Stimulated activated CD4-positive, alpha-beta T cell treated with anti-CD3 and anti-CD28 coated beads, Interleukin-1b, Interleukin-23, amount 100 ng/mL, for 1 hour (primary cell): ENCODE measurements around the gene ZFPM1.
"Not testable (repeated sequence)": the region's sequence is repeated elsewhere in the genome, so short reads cannot be mapped to it uniquely, and the experiment has no call there.

Experiments
- DNase-seq, 2 donors: peaks; one replicate each; pipeline ENCODE4 v3.0.0-alpha.2; 2020; ENCODE audit warnings: low read depth in 2 of 2

Gene ZFPM1

DNA sequence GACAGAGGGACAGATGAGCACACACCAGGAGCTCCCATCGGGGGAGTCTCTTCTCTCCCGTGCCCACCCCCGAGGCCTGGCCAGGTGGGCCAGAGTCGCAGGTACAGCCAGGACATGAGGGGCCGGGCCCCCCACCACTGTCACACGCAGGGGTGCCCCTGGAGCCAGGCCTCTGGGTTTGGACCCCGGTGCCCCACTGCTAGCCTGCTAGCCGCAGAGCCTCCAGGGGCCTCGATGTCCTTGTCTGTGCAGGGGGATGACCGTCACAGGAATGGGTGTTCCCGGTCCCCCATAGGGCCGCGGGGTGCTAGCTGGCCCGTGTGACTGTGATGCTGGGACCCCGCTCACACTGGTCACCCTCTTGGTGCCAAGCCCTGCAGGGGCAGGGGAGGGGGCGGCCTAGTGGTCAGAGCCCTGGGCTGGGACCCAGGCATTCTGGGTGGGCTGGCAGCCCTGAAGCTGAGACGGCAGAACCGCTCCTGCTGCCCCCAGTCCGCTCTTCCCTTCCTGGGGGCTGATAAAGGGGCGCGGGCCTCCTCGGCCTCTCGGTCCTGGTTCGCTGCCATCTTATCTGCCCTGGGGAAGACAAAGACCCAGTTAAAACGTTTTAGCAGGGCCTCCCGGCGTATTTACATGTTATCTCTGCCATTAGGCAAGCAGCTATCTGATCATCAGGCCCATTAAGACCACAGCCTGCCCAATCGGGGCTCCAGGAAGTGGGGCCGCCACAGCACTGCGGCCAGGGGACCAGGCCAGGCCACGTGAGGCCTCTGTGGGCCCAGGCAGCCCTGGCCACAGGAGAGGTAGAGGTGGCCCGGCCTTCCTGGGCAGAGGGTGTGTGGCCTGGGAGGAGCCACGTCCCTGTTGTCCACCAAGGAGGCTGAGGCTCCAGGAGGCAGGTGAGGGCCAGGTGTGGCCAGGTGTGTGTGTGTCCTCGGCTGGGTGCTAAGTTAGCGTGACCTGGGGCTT lies 59.9 kb downstream of the ZFPM1 start:
- DNase-seq, result no peak

DNA sequence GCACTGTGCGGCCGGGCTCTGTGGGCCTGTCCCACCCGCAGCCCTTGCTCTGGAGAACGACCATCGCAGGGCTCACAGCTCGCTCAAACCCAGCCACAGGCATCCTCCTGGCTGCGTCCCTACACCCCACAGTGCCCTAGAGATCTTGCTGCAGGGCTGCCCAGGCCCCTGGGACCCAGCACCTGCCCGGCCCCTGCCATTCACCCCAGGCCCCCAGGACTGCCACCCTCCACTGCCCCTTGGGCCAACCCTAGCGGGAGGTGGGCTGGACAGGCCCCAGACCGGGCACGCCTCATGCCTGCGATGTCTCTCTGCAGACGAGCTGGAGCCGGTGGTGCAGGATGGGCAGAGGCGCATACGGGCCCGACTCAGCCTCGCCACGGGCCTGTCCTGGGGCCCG lies 61.0 kb downstream of the ZFPM1 start:
- DNase-seq, result no peak

DNA sequence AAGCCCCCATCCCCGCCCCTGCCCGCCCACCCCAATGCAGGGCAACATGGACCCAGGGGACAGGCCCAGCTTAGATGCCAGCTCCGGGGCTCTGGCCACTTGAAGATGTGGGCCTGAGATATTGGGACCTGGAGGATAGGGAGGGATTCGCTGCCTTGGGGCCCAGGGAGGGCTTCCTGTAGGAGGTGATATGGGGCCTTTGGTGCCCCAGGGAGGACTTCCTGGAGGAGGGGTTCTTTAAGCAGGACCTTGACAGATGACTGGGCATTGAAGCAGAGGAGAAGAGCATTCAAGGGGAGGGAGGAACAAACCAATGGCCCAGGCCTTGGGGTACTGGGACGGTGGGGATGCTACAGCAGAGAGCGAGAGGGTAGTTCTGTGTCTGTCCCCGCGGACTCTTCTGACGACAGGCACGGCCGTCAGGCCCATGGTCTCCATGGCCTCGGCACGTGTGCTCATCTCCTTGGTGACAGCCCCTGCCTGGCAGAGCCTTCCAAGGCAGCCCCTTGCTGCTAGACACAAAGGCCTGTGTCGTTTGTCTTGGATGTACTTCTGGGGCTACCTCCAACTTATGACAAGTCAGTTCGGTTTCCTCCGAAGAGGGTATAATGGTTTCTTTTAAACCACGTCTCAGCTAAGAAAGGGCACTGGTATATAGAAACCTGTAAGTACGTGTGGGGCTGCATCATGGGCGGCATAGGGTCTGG lies 61.6 kb downstream of the ZFPM1 start:
- no peak for DNase-seq

DNA sequence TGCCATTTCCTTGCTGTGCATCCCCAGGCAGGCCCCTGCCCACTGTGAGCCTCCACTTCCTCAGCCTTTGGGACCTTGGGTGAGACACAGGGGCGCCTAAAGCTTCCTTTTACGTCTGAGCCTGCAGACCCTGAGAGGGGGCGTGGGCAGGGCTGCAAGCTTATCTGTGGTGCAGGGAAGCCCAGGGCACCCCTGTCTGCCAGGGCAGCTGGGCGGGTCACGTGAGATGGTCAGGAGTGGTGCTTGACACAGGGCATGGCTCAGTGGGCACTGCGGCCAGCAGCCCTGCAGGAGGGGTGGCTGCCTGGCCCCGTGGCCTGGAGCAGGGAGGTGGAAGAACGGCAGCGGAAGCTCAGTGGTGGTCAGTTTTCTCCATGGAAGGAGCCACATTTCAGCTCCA lies 62.3 kb downstream of the ZFPM1 start:
- no peak for DNase-seq

DNA sequence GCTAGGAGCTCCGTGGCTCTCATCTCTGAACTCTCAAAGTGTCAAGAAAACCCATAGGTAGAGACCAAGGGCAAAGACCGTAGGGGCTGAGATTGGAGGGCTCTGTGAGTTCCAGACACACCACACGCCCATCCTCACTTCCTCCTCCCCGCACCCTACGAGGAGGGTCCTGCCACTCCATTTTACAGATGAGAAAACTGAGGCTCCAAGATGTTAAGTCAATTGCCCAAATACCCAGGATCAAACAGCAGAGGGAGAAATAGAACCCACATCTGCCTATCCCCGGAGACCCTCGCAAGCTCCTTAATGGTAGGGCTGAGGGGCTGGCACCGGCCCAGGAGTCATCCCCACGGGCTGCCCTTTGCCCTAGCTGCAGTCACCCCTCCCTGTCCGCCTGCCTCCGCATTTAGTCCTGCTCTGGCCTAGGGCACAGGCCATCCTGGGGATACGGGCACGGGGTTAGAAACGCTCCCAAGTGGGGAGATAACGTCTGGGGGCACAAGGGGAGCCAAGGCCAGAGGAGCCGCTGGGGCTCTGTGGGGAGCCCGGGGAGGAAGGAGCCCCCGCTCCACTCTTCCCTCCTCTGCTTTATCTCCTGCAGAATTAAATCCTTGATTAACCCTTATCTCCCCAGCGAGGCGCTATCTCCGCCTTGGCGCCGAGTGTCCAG lies 63.0 kb downstream of the ZFPM1 start:
- DNase-seq, result no peak

DNA sequence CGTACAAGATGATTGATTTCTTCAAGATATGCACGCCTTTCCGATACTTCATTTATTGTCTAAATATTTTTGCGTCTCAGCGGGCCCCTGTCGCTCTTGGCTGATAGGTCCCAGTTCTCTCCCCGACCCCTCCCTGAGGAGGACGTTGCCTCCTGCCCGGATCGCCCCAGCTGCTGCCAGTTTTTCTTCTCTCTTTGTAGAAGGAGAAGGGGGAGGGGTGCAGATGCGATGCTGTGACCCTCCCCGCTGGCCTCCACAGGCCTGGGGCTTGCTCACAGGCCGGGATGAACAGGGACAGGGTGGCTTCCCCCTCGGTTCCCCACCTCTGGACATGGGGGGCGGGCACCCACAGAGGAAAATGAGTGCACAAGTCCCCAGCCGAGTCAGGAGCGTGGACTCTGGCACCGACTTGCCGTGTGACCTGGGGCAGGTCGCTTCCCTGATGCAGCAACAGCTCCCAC lies 63.6 kb downstream of the ZFPM1 start:
- DNase-seq, result no peak

DNA sequence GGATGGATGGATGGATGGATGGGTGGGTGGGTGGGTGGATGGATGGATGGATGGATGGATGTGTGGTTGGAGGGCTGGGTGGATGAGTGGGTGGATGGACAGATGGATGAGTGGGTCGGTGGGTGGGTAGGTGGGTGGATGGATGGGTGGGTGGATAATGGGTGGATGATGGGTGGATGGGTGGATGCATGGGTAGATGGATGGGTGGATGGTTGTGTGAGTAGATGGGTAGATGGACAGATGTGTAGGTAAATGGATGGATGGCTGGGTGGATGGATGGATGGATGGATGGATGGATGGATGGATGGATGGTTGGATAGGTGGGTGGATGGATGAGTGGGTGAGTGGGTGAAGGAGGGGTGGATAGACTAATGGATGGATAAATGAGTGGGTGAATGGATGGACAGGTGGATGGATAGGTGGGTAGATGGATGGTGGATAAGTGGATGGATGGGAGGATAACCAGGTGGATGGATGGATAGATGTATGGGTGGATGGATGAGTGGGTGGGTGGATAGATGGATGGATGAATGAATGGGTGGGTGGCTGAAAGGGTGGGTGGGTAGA lies 64.2 kb downstream of the ZFPM1 start:
- not testable (repeated sequence) for DNase-seq

DNA sequence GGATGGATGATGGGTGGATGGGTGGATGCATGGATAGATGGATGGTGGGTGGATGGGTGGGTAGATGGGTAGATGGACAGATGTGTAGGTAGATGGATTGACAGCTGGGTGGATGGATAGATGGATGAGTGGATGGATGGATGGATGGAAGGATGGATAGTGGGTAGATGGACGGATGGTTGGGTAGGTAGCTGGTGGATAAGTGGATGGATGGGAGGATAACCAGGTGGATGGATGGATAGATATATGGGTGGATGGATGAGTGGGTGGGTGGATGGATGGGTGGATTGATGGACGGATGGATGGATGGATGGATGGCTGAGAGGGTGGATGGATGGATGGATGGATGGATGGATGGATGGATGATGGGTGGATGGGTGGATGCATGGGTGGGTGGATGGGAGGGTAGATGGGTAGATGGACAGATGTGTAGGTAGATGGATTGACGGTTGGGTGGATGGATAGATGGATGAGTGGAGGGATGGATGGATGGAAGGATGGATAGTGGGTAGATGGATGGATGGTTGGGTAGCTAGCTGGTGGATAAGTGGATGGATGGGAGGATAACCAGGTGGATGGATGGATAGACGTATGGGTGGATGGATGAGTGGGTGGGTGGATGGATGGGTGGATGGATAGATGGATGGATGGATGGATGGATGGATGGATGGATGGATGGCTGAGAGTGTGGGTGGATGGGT lies 65.5 kb downstream of the ZFPM1 start:
- DNase-seq, result not testable (repeated sequence)

DNA sequence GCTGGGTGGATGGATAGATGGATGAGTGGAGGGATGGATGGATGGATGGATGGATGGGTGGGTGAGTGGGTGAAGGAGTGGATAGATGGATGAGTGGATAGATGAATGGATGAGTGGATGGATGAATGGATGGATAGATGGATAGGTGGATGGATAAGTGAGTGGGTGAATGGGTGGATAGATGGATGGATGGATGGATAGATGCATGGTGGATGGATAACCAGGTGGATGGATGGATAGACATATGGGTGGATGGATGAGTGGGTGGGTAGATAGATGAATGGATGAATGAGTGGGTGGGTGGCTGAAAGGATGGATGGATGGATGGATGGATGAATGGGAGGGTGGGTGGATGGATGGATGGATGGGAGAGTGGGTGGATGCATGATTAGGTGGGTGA lies 66.2 kb downstream of the ZFPM1 start:
- DNase-seq, result no peak

DNA sequence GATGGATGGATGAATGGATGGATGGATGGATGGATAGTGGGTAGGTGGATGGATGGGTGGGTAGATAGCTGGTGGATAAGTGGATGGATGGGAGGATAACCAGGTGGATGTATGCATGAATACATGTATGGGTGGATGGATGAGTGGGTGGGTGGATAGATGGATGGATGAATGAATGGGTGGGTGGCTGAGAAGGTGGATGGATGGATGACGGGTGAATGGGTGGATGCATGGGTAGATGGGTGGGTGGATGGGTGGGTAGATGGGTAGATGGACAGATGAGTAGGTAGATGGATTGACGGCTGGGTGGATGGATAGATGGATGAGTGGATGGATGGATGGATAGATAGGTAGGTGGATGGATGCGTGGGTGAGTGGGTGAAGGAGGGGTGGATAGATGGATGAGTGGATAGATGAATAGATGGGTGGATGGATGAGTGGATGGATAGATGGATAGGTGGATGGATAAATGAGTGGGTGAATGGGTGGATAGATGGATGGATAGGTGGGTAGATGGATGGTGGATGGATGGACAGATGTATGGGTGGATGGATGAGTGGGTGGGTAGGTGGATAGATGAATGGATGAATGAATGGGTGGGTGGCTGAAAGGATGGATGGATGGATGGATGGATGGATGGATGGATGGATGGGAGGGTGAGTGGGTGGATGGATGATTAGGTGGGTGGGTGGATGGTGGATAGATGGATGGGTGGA lies 67.0 kb downstream of the ZFPM1 start:
- no peak for DNase-seq

DNA sequence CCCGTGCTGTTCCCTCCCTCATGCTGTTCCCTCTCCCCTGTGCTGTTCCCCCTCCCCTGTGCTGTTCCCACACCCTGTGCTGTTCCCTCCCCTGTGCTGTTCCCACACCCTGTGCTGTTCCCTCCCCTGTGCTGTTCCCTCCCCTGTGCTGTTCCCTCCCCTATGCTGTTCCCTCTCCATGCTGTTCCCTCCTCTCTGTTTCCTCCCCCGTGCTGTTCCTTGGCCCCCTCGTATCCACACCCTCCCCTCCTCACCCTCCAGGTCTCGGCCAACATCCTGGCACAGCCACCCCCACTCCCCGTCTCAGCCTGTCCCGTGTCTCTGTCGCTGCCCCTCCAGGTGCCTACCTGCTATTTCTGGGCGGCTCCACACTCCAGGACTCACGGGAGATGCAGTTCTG lies 68.6 kb downstream of the ZFPM1 start:
- no peak for DNase-seq

DNA sequence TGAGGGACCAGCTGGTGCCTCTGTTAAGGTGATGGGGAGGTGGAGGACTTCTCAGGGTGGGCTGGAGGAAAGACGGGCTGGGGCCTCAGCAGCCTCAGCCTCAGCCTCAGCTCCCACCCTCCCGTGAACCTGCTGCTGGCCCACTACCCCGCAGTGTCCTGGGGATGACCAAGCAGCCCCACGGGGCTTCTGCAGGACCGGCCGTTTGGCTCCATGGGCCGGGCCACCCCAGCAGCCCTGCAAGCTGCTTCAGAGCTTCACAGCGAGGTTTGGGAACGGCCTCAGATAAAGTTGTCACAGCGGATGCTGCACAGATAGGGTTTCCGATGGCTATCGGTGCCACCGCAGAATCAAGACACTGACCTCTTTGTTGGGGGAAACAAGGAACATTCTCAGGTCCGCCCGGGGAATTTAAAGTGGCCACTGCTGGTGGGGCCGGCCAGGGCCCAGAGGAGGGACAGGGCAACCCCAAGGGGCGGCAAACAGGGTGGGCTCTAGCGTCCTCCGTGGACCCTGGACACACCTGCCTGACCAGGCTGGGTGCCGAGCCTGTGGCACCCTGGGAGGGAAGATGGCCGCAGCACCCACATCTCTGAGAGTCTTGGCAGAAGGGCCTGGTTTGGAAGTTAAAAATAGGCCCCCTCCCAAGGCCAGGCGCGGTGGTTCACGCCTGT lies 69.3 kb downstream of the ZFPM1 start:
- no peak for DNase-seq

DNA sequence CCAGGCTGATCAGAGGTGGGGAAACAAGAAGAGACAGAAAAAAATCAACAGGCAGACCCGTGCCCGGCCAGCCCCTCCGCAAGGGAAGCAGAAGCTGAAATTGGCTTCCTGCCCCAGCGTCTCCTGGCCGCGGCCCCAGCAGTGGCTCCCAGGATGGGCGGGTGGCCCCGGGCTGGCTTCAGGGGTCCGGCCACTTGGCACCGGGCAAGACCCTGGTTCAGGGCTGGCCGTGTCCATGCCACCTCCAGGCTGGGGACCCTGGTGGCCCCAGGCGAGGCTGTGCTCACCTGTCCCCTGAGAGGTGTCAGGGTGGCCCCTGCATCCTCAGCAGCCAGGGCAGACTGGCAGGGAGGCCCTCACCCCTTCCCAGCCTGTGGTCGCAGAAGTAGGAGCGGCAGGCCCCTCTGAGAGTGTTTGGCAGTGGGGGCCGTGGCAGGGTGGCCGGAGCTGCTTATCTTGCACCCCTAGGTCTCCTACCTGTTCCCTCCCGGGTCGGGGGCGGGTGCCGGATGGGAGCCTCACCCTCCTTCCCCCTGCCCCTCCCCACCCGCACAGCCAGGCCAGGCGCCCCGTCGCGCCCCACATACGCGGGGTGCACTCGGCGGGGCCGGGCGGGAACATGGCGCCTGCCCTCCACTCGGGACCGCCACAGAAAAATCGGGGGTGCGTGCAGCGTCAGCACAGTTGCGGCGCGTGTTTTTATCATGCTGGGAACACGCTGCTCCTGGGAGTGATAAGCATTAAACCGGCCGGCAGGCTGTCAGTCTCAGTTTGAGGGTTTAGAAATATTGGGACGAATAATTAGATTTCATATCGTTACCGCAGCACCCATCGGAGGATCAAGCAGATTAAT lies 70.5 kb downstream of the ZFPM1 start:
- no peak for DNase-seq

DNA sequence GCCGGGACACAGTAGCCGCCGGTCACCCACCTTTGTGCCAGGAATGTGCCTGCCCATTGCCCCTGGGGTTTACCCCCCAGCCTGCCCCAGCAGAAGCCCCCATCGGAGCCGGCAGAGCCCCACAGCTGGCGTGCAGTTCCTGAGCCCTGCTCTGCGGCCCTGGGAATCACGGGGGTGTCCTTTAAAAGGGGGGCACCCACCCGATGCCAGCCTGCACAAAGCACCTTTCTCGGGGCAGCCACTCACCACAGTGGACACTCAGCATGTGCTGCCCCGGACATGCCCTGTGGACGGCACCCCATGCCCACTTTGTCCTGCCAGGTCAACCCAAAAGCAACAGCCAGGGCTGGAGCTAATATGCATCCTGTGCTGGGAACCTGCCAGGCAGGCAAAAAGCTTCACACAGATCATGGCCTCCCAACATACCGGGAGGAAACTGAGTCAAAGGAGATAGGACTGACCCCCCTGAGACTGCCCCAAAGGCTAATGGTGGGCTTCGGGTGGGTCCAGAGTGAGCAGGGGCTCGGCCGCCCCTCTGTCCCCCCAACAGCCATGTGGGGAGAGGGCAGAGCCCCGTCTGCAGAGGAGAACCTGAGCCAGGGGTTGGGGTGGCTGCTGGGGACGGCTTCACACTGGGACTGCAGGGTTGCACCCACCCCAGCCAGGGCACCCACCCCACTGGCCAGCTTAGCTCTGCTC lies 71.3 kb downstream of the ZFPM1 start:
- no peak for DNase-seq

DNA sequence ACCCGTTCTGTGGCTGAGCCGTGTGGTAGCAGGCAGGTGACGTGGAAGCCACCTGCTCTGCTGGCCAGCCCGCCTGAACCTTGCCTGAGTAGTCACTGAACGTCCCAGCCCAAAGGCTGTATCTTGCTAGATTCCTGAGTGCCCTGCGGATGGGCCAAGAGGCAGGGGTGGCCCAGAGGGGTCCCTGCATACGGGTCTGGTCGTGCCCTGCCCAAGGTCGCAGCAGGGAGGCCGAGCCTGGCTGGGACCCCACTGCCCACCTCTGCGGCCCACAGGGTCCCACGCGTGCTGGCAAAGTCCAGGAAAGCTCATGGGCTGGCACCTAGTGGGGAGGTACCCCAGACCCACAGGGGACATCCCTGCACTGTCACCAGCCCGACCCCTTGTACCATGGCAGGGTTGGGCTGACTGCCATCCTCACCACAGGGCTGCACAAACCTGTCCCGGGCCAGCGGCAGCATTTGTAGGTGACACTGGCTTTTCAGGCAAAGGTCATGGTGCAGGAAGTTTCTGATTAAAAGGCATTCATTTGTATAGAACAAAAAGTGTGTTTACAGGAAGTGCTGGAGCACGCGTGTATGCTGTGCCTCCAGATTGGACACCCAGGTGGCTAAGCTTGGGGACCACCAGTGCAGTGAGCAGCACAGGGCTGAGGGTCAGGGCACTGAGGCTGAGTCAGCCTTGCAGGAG lies 72.0 kb downstream of the ZFPM1 start:
- DNase-seq, result no peak

DNA sequence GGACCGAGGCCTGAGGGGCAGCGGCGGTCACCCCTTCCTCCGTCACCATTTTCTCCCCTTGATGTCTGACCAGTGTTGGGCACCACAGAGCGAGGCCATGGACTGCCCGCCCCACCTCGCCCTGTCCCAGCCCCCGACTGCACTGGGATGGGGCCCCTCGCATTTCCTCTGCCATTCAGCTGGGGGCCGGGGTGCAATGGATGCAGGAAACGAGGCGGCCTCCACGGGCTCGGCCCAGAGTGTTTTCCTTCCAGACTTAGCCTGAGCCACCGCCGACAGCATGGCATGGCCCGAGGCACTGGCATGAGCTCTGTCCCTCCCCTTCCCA lies 72.5 kb downstream of the ZFPM1 start:
- DNase-seq, result no peak

DNA sequence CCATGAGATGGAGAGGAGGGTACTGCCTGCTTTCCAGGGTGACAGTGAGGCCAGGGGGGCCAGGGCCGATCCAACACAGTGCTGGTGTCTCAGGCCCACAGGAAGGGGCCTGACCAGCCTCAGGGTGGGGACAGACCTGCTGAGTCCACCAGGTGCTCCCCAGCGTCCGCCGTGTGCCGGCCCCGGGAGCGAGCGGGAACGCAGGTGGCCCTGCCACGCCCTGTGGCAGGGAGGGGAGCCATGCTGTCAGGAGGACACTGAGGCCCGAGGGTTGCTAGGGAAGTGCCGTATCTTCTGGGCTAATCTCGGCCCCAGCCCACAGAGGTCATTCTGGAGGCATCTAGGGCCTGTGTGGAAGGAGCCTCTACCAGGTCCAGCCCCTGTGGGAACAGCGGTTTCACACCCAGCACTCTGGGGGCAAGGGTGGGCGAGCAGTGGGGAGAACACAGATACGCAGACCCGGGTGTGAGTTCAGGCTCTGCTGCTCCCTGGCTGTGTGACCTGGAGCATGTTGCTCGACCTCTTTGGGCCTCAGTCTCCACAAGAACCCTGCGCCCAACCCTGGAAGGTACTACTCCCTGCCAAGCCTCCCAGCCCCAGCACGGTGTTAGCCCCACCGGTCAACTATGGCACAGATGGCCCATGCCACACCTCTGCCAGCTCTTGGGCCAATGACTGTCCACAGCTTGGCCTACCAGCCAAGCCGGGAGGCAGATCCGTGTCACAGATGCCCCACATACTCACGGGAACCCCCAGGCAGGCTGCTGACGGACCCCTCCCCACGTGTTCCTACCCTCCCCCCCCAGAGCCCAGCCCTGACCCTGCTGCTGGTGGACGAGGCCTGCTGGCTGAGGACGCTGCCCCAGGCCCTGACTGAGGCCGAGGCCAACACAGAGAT lies 73.2 kb downstream of the ZFPM1 start:
- DNase-seq, result no peak
